NT2/D1 (cell line): Measurements from ENCODE around the gene CLEC11A.

Source experiments
- SUZ12 ChIP-seq: IDR thresholded peaks from 2 replicates; pipeline ENCODE4 v1.6.1; 2011; ENCODE audit not compliant: insufficient read length, insufficient read depth; ENCODE audit errors: extremely low read depth
- YY1 ChIP-seq: IDR thresholded peaks from 2 replicates; pipeline ENCODE4 v1.6.1; 2011; ENCODE audit not compliant: insufficient read length, insufficient read depth
- ZNF274 ChIP-seq: IDR thresholded peaks from 2 replicates; pipeline ENCODE4 v1.6.1; 2011; ENCODE audit warnings: mild to moderate bottlenecking, low read depth, low read length

- TF ChIP-seq YY1 (no peak), ZNF274 (no peak), SUZ12 (no peak)
These were observed 21.7 kb upstream of the CLEC11A start for GRCh38 chr19:50701367-50701985.
